Lung (tissue), 12 donors: Measurements from ENCODE around the gene RAD23B. TPM values are rescaled to one million over a fixed set of nuclear protein-coding genes. Genes with fewer than 3 reads are reported as not detected.
A peak's percentile ranks its signal among the peaks of the same experiment; 100 is the strongest.

ENCODE experiments used
- ATAC-seq: fragments of 200-7000 bp; cut with Tn5 transposase; one replicate; pipeline ENCODE4 v1.9.1; 2020; ENCODE audit warnings: moderate number of reproducible peaks; ENCODE audit not compliant: insufficient read depth, low FRiP score
- DNase-seq, 3 donors: peaks; one replicate each; pipeline ENCODE4 v3.0.0-alpha.2; 2013 to 2017
- H3K27ac ChIP-seq, 2 donors: one replicate each; pipeline ENCODE4 v1.5.1; 2013; ENCODE audit warnings: mild to moderate bottlenecking in 2 of 2, moderate library complexity in 2 of 2, control low read depth in 1 of 2, inconsistent platforms in 1 of 2, low read depth in 1 of 2, low read length in 1 of 2
- H3K27me3 ChIP-seq, 3 donors: one replicate each; pipeline ENCODE4 v1.5.1; 2013; ENCODE audit warnings: low read length in 2 of 3; ENCODE audit not compliant: control insufficient read depth in 3 of 3, insufficient read depth in 3 of 3
- H3K36me3 ChIP-seq, 4 donors: one replicate each; pipeline ENCODE4 v1.5.1; 2013; ENCODE audit warnings: low read length in 4 of 4, mild to moderate bottlenecking in 1 of 4, moderate library complexity in 1 of 4; ENCODE audit not compliant: control insufficient read depth in 4 of 4, insufficient read depth in 4 of 4
- H3K4me1 ChIP-seq, 5 donors: one replicate each; pipeline ENCODE4 v1.5.1; 2013; ENCODE audit warnings: low read length in 5 of 5, mild to moderate bottlenecking in 2 of 5, moderate library complexity in 1 of 5; ENCODE audit not compliant: control insufficient read depth in 5 of 5, insufficient read depth in 5 of 5
- H3K4me3 ChIP-seq: one replicate; pipeline ENCODE4 v1.5.1; 2013; ENCODE audit warnings: mild to moderate bottlenecking, control low read depth, moderate library complexity
- H3K9ac ChIP-seq, 2 donors: one replicate each; pipeline ENCODE4 v1.5.1; 2013; ENCODE audit warnings: low read length in 2 of 2, control low read depth in 1 of 2; ENCODE audit not compliant: insufficient read depth in 1 of 2
- H3K9me3 ChIP-seq, 4 donors: one replicate each; pipeline ENCODE4 v1.5.1; 2013; ENCODE audit warnings: low read length in 3 of 4, mild to moderate bottlenecking in 1 of 4, moderate library complexity in 1 of 4; ENCODE audit not compliant: control insufficient read depth in 4 of 4, insufficient read depth in 3 of 4
- CTCF ChIP-seq: IDR thresholded peaks from 2 replicates; pipeline ENCODE4 v1.5.1; 2012; ENCODE audit warnings: mild to moderate bottlenecking; ENCODE audit errors: control extremely low read depth, extremely low read depth
- whole genome bisulfite sequencing, 2 donors: extraction: QIAGEN DNeasy Blood & Tissue Kit; methylation state at CpG; one replicate each; pipeline ENCODE4 v1.1.7; 2013; 5-methylcytosine and 5-hydroxymethylcytosine counted together
- polyA plus RNA-seq, 2 donors: library from polyadenylated mRNA; stranded (reverse); fragments of 200-250 nt; gene quantifications; one replicate each; pipeline ENCODE4 v1.2.1, GENCODE V29; 2013
- total RNA-seq, 2 donors: library from RNA; depleted of rRNA in 1 of 2; stranded (reverse); fragments of >200 nt in 1 of 2; gene quantifications; one replicate each; pipeline ENCODE4 v1.2.1, GENCODE V29; 2014 to 2021
- donor health status: control.
- donor health status: control.
- donor health status: Bipolar disorder and iron deficiency.
- donor health status: healthy.
- donor health status: DM: yes; HTN: yes; CAD: no.

The RAD23B gene
- total and polyA plus RNA-seq, 4 donors = 37.9 to 114 (median 62.3) TPM

- Histone ChIP-seq H3K27me3 (no peaks in the 10 kb centered on the region), H3K27ac (peak overlapping the region in 1 of 2 donors; percentile 24), H3K9ac (no peak overlapping the region), H3K4me3 (no peak overlapping the region), H3K4me1 (peaks cover 2 to 7% (median 5%) of the 10 kb centered on the region in 5 donors), H3K9me3 (no peaks in the 10 kb centered on the region), H3K36me3 (peaks cover 13 to 27% (median 19%) of the 10 kb centered on the region in 4 donors)
- TF ChIP-seq CTCF = no peak
- 64 to 70% methylated on average over 6 of the region's 6 CpGs for WGBS, 2 donors
- peak in 1 of 3 donors; percentile 52 for DNase-seq
- ATAC-seq = no peak
Observed at GRCh38 chr9:107336718-107337360, 53.8 kb downstream of the RAD23B start.

- 79 to 83% methylated on average over 16 of the region's 16 CpGs for WGBS, 2 donors
- no peak for TF ChIP-seq CTCF
- no peak for ATAC-seq
- Histone ChIP-seq H3K27me3 (no peaks in the 10 kb centered on the region), H3K27ac (no peak overlapping the region), H3K4me1 (peaks cover 2 to 7% (median 5%) of the 10 kb centered on the region in 5 donors), H3K36me3 (peaks cover 10 to 19% (median 16%) of the 10 kb centered on the region in 4 donors), H3K4me3 (no peak overlapping the region), H3K9ac (no peak overlapping the region), H3K9me3 (no peaks in the 10 kb centered on the region)
- DNase-seq = peak in 1 of 3 donors; percentile 26
Observed at GRCh38 chr9:107337676-107338590, 54.9 kb downstream of the RAD23B start.

GRCh38 chr9:107338911-107339659 lies 56.0 kb downstream of the RAD23B start:
- no peak overlapping the region for H3K4me3 ChIP-seq

More at GRCh38 chr9:107338911-107339659, 56.0 kb downstream of the RAD23B start:
- no peak for ATAC-seq
- H3K4me1 ChIP-seq = peaks cover 2 to 7% (median 5%) of the 10 kb centered on the region in 5 donors
- no peak for DNase-seq
- H3K9me3 ChIP-seq = no peaks in the 10 kb centered on the region
- 90 to 96% methylated on average over 7 of the region's 7 CpGs for WGBS, 2 donors
- no peak overlapping the region for H3K27ac ChIP-seq
- H3K36me3 ChIP-seq = peaks cover 4 to 8% (median 5%) of the 10 kb centered on the region in 4 donors
- no peak overlapping the region for H3K9ac ChIP-seq
- H3K27me3 ChIP-seq = no peaks in the 10 kb centered on the region
- no peak for TF ChIP-seq CTCF
